Measurements from ENCODE around the gene ANP32E.

GRCh38 chr1:150168960-150169601 lies 66.8 kb downstream of the ANP32E start:
- TF ChIP-seq EZH2phosphoT487 (IDR thresholded peaks at IDR 0.05; ENCODE audit: low read length) (no peak), CTCF (IDR thresholded peaks at IDR 0.05; ENCODE audit: low read length) (peak; percentile 98)
